HEK293 (cell line): ENCODE results near the gene TASP1.

Experiments used
- CTCF ChIA-PET: fragments of 350-600 bp; formaldehyde crosslinking; extraction: SDS; loops from one replicate; lab custom pipeline; 2021; ENCODE audit warnings: antibody characterized with exemption; lab: Yijun Ruan, JAX
- POLR2A ChIA-PET: fragments of 300-600 bp; formaldehyde crosslinking; extraction: SDS; loops from one replicate; lab custom pipeline; 2020; ENCODE audit warnings: antibody characterized with exemption, inconsistent platforms; lab: Yijun Ruan, JAX
- H3K27ac ChIP-seq: fragments of 200-500 bp; sonication (Bioruptor generic); 2 replicates; pipeline ENCODE4 v1.5.1; 2014; ENCODE audit warnings: low read depth, low read length, control low read depth, inconsistent platforms; ENCODE audit errors: extremely low read depth
- H3K36me3 ChIP-seq, 2 experiments: fragments of 200-500 bp in 1 of 2; sonication (Bioruptor generic) in 1 of 2; 1 replicate in 1 of 2; 2 replicates in 1 of 2; pipeline ENCODE4 v1.5.1; 2014 to 2017; ENCODE audit warnings: inconsistent platforms in 2 of 2, low read length in 2 of 2; ENCODE audit not compliant: control insufficient read depth in 2 of 2, insufficient read depth in 1 of 2
- H3K4me1 ChIP-seq: fragments of 200-500 bp; sonication (Bioruptor generic); 2 replicates; pipeline ENCODE4 v1.5.1; 2014; ENCODE audit warnings: mild to moderate bottlenecking, low read length, inconsistent platforms; ENCODE audit not compliant: control insufficient read depth, insufficient read depth
- H3K4me3 ChIP-seq: 2 replicates; pipeline ENCODE4 v1.5.1; 2011; ENCODE audit warnings: low read depth, mild to moderate bottlenecking, control low read depth, low read length, moderate library complexity
- H3K9me3 ChIP-seq: fragments of 200-500 bp; sonication (Bioruptor generic); 2 replicates; pipeline ENCODE4 v1.5.1; 2014; ENCODE audit warnings: low read depth, low read length, inconsistent platforms; ENCODE audit not compliant: control insufficient read depth, insufficient read depth
- KLF17 ChIP-seq: fragments of 450-650 bp; formaldehyde crosslinking; IDR thresholded peaks from 2 replicates; pipeline ENCODE4 v1.5.1; 2016; ENCODE audit warnings: missing biosample characterization, missing genetic modification characterization
- OSR2 ChIP-seq: fragments of 450-650 bp; formaldehyde crosslinking; IDR thresholded peaks from 2 replicates; pipeline ENCODE4 v1.5.1; 2016; ENCODE audit warnings: missing biosample characterization, missing genetic modification characterization
- PATZ1 ChIP-seq: fragments of 450-650 bp; formaldehyde crosslinking; IDR thresholded peaks from 2 replicates; pipeline ENCODE4 v1.5.1; 2016; ENCODE audit warnings: missing biosample characterization, missing genetic modification characterization
- PRDM1 ChIP-seq: fragments of 450-650 bp; formaldehyde crosslinking; IDR thresholded peaks from 2 replicates; pipeline ENCODE4; 2016; ENCODE audit warnings: missing biosample characterization, missing genetic modification characterization
- PRDM6 ChIP-seq: fragments of 450-650 bp; formaldehyde crosslinking; IDR thresholded peaks from 2 replicates; pipeline ENCODE4 v1.5.1; 2017; ENCODE audit warnings: missing biosample characterization, missing genetic modification characterization
- SP2 ChIP-seq: fragments of 450-650 bp; formaldehyde crosslinking; IDR thresholded peaks from 2 replicates; pipeline ENCODE4 v1.5.1; 2016; ENCODE audit warnings: missing biosample characterization, missing genetic modification characterization
- ZBTB17 ChIP-seq: fragments of 450-650 bp; formaldehyde crosslinking; IDR thresholded peaks from 2 replicates; pipeline ENCODE4 v1.5.1; 2016; ENCODE audit warnings: missing biosample characterization, missing genetic modification characterization
- ZBTB21 ChIP-seq: fragments of 450-650 bp; formaldehyde crosslinking; IDR thresholded peaks from 2 replicates; pipeline ENCODE4 v1.5.1; 2017; ENCODE audit warnings: missing biosample characterization, missing genetic modification characterization
- ZBTB6 ChIP-seq: fragments of 450-650 bp; formaldehyde crosslinking; IDR thresholded peaks from 2 replicates; pipeline ENCODE4 v1.5.1; 2017; ENCODE audit warnings: missing biosample characterization, missing genetic modification characterization
- ZNF155 ChIP-seq: fragments of 450-650 bp; formaldehyde crosslinking; IDR thresholded peaks from 2 replicates; pipeline ENCODE4 v1.5.1; 2016; ENCODE audit warnings: missing biosample characterization, missing genetic modification characterization
- ZNF221 ChIP-seq: fragments of 450-650 bp; formaldehyde crosslinking; IDR thresholded peaks from 2 replicates; pipeline ENCODE4 v1.5.1; 2017; ENCODE audit warnings: missing biosample characterization, missing genetic modification characterization, borderline replicate concordance
- ZNF26 ChIP-seq: fragments of 450-650 bp; formaldehyde crosslinking; IDR thresholded peaks from 2 replicates; pipeline ENCODE4 v1.5.1; 2016; ENCODE audit warnings: missing biosample characterization, missing genetic modification characterization
- ZNF302 ChIP-seq: fragments of 450-650 bp; formaldehyde crosslinking; IDR thresholded peaks from 2 replicates; pipeline ENCODE4 v1.5.1; 2016; ENCODE audit warnings: missing biosample characterization, missing genetic modification characterization, low read depth
- ZNF341 ChIP-seq: fragments of 450-650 bp; formaldehyde crosslinking; IDR thresholded peaks from 2 replicates; pipeline ENCODE4; 2016; ENCODE audit warnings: low read depth, missing biosample characterization, missing genetic modification characterization
- ZNF366 ChIP-seq: fragments of 450-650 bp; formaldehyde crosslinking; conservative IDR thresholded peaks from 2 replicates; pipeline ENCODE4 v1.5.1; 2016; ENCODE audit warnings: missing biosample characterization, missing genetic modification characterization
- ZNF394 ChIP-seq: fragments of 450-650 bp; formaldehyde crosslinking; IDR thresholded peaks from 2 replicates; pipeline ENCODE4 v1.5.1; 2016; ENCODE audit warnings: missing biosample characterization, missing genetic modification characterization, mild to moderate bottlenecking, moderate library complexity, borderline replicate concordance
- ZNF398 ChIP-seq: fragments of 450-650 bp; formaldehyde crosslinking; IDR thresholded peaks from 2 replicates; pipeline ENCODE4 v1.5.1; 2017; ENCODE audit warnings: missing biosample characterization, missing genetic modification characterization
- ZNF513 ChIP-seq: fragments of 450-650 bp; IDR thresholded peaks from 2 replicates; pipeline ENCODE4 v1.5.1; 2018; ENCODE audit warnings: missing biosample characterization, missing genetic modification characterization
- ZNF571 ChIP-seq: fragments of 450-650 bp; formaldehyde crosslinking; IDR thresholded peaks from 2 replicates; pipeline ENCODE4 v1.5.0; 2017; ENCODE audit warnings: missing biosample characterization, missing genetic modification characterization
- ZNF600 ChIP-seq: fragments of 450-650 bp; formaldehyde crosslinking; IDR thresholded peaks from 2 replicates; pipeline ENCODE4 v1.5.1; 2016; ENCODE audit warnings: missing biosample characterization, missing genetic modification characterization
- ZNF623 ChIP-seq: fragments of 450-650 bp; formaldehyde crosslinking; IDR thresholded peaks from 2 replicates; pipeline ENCODE4 v1.5.1; 2016; ENCODE audit warnings: missing biosample characterization, missing genetic modification characterization
- ZNF645 ChIP-seq: fragments of 450-650 bp; formaldehyde crosslinking; IDR thresholded peaks from 2 replicates; pipeline ENCODE4; 2016; ENCODE audit warnings: missing biosample characterization, missing genetic modification characterization
- ZNF76 ChIP-seq: fragments of 450-650 bp; formaldehyde crosslinking; IDR thresholded peaks from 2 replicates; pipeline ENCODE4; 2016; ENCODE audit warnings: low read depth, missing biosample characterization, missing genetic modification characterization, borderline replicate concordance
- ZNF777 ChIP-seq: fragments of 450-650 bp; formaldehyde crosslinking; IDR thresholded peaks from 2 replicates; pipeline ENCODE4 v1.5.1; 2017; ENCODE audit warnings: missing biosample characterization, missing genetic modification characterization, borderline replicate concordance

Gene TASP1

GRCh38 chr20:13638162-13638495 lies 603 bp downstream of the TASP1 start:
- CTCF ChIA-PET, result interaction anchor here (0.6 kb wide), 1 partner anchor 150 kb away, joined by 3 read pairs; no protein-coding TSS in a partner anchor
- Histone ChIP-seq H3K4me3 (peak overlapping the region; percentile 92), H3K4me1 (no peaks in the 10 kb centered on the region; the same call in 1 of the 2 replicates), H3K36me3 (no peaks in the 10 kb centered on the region), H3K27ac (peak overlapping the region; percentile 75), H3K9me3 (no peaks in the 10 kb centered on the region)
- no peak for TF ChIP-seq SP2 (tag by site-specific recombination)
- no peak for TF ChIP-seq ZNF645 (tag by site-specific recombination)
- TF ChIP-seq ZNF600 (tag by site-specific recombination), result peak; percentile 32; the same call in 1 of the 2 replicates
- TF ChIP-seq PRDM6, result no peak
- no peak for TF ChIP-seq ZNF623
- TF ChIP-seq ZNF221 (tag by site-specific recombination), result no peak
- peak; percentile 86 for TF ChIP-seq ZNF398
- peak; percentile 89 for TF ChIP-seq ZNF341 (tag by site-specific recombination)
- TF ChIP-seq ZBTB17 (tag by site-specific recombination), result peak; percentile 66
- no peak for TF ChIP-seq ZNF571 (tag by site-specific recombination)
- no peak for TF ChIP-seq ZNF155
- peak; percentile 92 for TF ChIP-seq PRDM1 (tag by site-specific recombination)
- peak; percentile 84; the same call in 1 of the 2 replicates for TF ChIP-seq ZNF394
- no peak for TF ChIP-seq ZNF76 (tag by site-specific recombination)
- peak; percentile 58; the same call in 1 of the 2 replicates for TF ChIP-seq ZBTB6
- peak; percentile 46; the same call in 1 of the 2 replicates for TF ChIP-seq OSR2 (tag by site-specific recombination)
- TF ChIP-seq ZNF302 (tag by site-specific recombination), result no peak
- TF ChIP-seq ZNF513 (tag by site-specific recombination), result peak; percentile 83
- 0 out of 2 replicates have a peak, but pooled peaks have one; percentile 29 for TF ChIP-seq PATZ1
- no peak for TF ChIP-seq ZNF777 (tag by site-specific recombination)
- TF ChIP-seq ZNF26 (tag by site-specific recombination), result no peak
- TF ChIP-seq ZNF366, result 0 out of 2 replicates have a peak, but pooled peaks have one; percentile 32
- TF ChIP-seq ZBTB21 (tag by site-specific recombination), result no peak
- no peak for TF ChIP-seq KLF17 (tag by site-specific recombination)
- POLR2A ChIA-PET, result no interaction called here
